Pancreas (tissue), 10 donors: Measurements from ENCODE around the gene EFCAB10. TPM values are rescaled to one million over a fixed set of nuclear protein-coding genes. Genes with fewer than 3 reads are reported as not detected.

Source experiments
- ATAC-seq, 4 donors: fragments of 200-7000 bp; cut with Tn5 transposase; one replicate each; pipeline versions ENCODE4 v1.8.0 to v1.9.1; 2020; ENCODE audit warnings: mild to moderate bottlenecking in 4 of 4, moderate library complexity in 4 of 4
- DNase-seq, 6 donors: peaks; one replicate each; pipeline ENCODE4 v3.0.0-alpha.2; 2020
- FAIRE-seq: peaks from 2 replicates; lab custom pipeline; 2012; peaks lifted over from hg19 to GRCh38; lab: Jason Lieb, UNC
- H3K27ac ChIP-seq, 4 donors: fragments of 200-600 bp; sonication (generic); 1 replicate in 3 of 4; 2 replicates in 1 of 4; pipeline versions ENCODE4 v1.5.0 to v1.8.0; 2020
- H3K27me3 ChIP-seq, 4 donors: fragments of 200-600 bp; one replicate each; pipeline ENCODE4 v1.8.0; 2021
- H3K36me3 ChIP-seq, 3 donors: fragments of 200-600 bp; sonication (generic) in 1 of 3; one replicate each; pipeline versions ENCODE4 v1.5.0 to v1.8.0; 2020 to 2021
- H3K4me1 ChIP-seq, 3 donors: fragments of 200-600 bp; one replicate each; pipeline ENCODE4 v1.8.0; 2021
- H3K4me3 ChIP-seq, 4 donors: fragments of 200-600 bp; sonication (generic) in 2 of 4; one replicate each; pipeline versions ENCODE4 v1.5.0 to v1.8.0; 2020 to 2021
- H3K9me3 ChIP-seq, 4 donors: fragments of 200-600 bp; one replicate each; pipeline ENCODE4 v1.8.0; 2021
- CTCF ChIP-seq, 4 donors: fragments of 200-600 bp; sonication (generic) in 3 of 4; IDR thresholded peaks; one replicate each; pipeline versions ENCODE4 v1.5.0 to v1.8.0; 2021; ENCODE audit warnings: antibody characterized with exemption in 4 of 4
- WGBS, 2 donors: extraction: QIAGEN DNeasy Blood & Tissue Kit; methylation state at CpG; one replicate each; pipeline ENCODE4 v1.1.7; 2013; 5-methylcytosine and 5-hydroxymethylcytosine counted together
- intact Hi-C, 3 donors: fragments of 100-400 bp; cut with DNase I; formaldehyde crosslinking; loops; one replicate each; pipeline versions ENCODE4 v1.11.1 to v1.14.2; 2022
- polyA plus RNA-seq, 2 donors: library from polyadenylated mRNA; stranded (reverse); fragments of 200-250 nt; gene quantifications; one replicate each; pipeline ENCODE4 v1.2.3, GENCODE V29; 2013
- total RNA-seq, 6 donors: library from RNA; stranded (reverse); fragmentation: NEBNext Ultra II Directional in 4 of 6; extraction: Animal tissue kit (Norgen Biotek cat#: 25700) in 4 of 6; gene quantifications; one replicate each; pipeline versions ENCODE4 v1.2.1 to v1.2.4, GENCODE V29; 2021 to 2023
- donor health status: healthy with polysubstance abuse.
- donor health status: DM: no; HTN: no; CAD: no; lungs with moderate emphysema.
- donor health status: DM: no; HTN: no; CAD: no.
- donor health status: control.
- donor health status: control.
- donor health status: Bipolar disorder and iron deficiency.
- donor health status: DM: yes; HTN: yes; CAD: no.
- donor health status: DM: no; HTN: no; CAD: no.
- donor health status: DM: no; HTN: no; CAD: no.
- donor health status: DM: yes; HTN: yes; CAD: no.

The EFCAB10 gene
- total and polyA plus RNA-seq, 8 donors: 0.12 TPM; not detected in 7

GRCh38 chr7:105590793-105591192, 9.5 kb upstream of the EFCAB10 start:
- intact Hi-C loops: no loop called here

GRCh38 chr7:105589356-105590077, 8.2 kb upstream of the EFCAB10 start:
- 23 to 27% methylated on average over 6 of the region's 6 CpGs for WGBS, 2 donors
- FAIRE-seq: no peak

More at GRCh38 chr7:105590793-105591192, 9.5 kb upstream of the EFCAB10 start:
- ATAC-seq (no peak), FAIRE-seq (no peak), DNase-seq (no peak)
- Histone ChIP-seq H3K4me1 (no peaks in the 10 kb centered on the region), H3K27me3 (no peaks in the 10 kb centered on the region), H3K9me3 (no peaks in the 10 kb centered on the region), H3K36me3 (no peaks in the 10 kb centered on the region), H3K4me3 (no peak overlapping the region), H3K27ac (no peak overlapping the region)
- WGBS, 2 donors: 77 to 81% methylated on average over 5 of the region's 5 CpGs
- TF ChIP-seq CTCF (IDR thresholded peaks at IDR 0.05): no peak

GRCh38 chr7:105587909-105588635, 6.8 kb upstream of the EFCAB10 start:
- intact Hi-C loops: no loop called here
- no peaks in the 10 kb centered on the region for H3K36me3 ChIP-seq
- no peak for TF ChIP-seq CTCF (IDR thresholded peaks at IDR 0.05)
- FAIRE-seq (no peak), DNase-seq (no peak), ATAC-seq (no peak)
- H3K27ac ChIP-seq: no peak overlapping the region
- H3K4me1 ChIP-seq: no peaks in the 10 kb centered on the region
- 89 to 92% methylated on average over 12 of the region's 12 CpGs for WGBS, 2 donors
- no peak overlapping the region for H3K4me3 ChIP-seq
- no peaks in the 10 kb centered on the region for H3K27me3 ChIP-seq
- no peaks in the 10 kb centered on the region for H3K9me3 ChIP-seq

More at GRCh38 chr7:105589356-105590077, 8.2 kb upstream of the EFCAB10 start:
- Histone ChIP-seq H3K36me3 (no peaks in the 10 kb centered on the region), H3K4me1 (no peaks in the 10 kb centered on the region), H3K4me3 (no peak overlapping the region), H3K27me3 (no peaks in the 10 kb centered on the region), H3K27ac (no peak overlapping the region), H3K9me3 (no peaks in the 10 kb centered on the region)
- intact Hi-C loops: no loop called here
- DNase-seq: peak in 3 of 6 donors; percentile 14 to 28 (median 20)
- no peak for TF ChIP-seq CTCF (IDR thresholded peaks at IDR 0.05)
- ATAC-seq: peak; percentile 40 to 94 (median 91)

GRCh38 chr7:105585850-105586500, 4.7 kb upstream of the EFCAB10 start:
- no peak for FAIRE-seq
- no peak overlapping the region for H3K4me3 ChIP-seq

More at GRCh38 chr7:105585850-105586500, 4.7 kb upstream of the EFCAB10 start:
- ATAC-seq (no peak), DNase-seq (no peak)
- Histone ChIP-seq H3K4me1 (no peaks in the 10 kb centered on the region), H3K9me3 (no peaks in the 10 kb centered on the region), H3K36me3 (no peaks in the 10 kb centered on the region), H3K27ac (no peak overlapping the region), H3K27me3 (no peaks in the 10 kb centered on the region)
- TF ChIP-seq CTCF (IDR thresholded peaks at IDR 0.05): no peak
- intact Hi-C loops: no loop called here
- WGBS, 2 donors: 88 to 90% methylated on average over 2 of the region's 2 CpGs
